Stimulated activated naive CD8-positive, alpha-beta T cell treated with anti-CD3 and anti-CD28 coated beads, Interleukin-15, amount 100 ng/mL, for 72 hours (primary cell): ENCODE results near the gene CCR7.
A peak's percentile ranks its signal among the peaks of the same experiment; 100 is the strongest.
"Not testable (repeated sequence)": the region's sequence is repeated elsewhere in the genome, so short reads cannot be mapped to it uniquely, and the experiment has no call there.

Experiments
- ATAC-seq: fragments of 150-1000 bp; cut with Tn5 transposase; 2 replicates; pipeline ENCODE4 v1.10.0; 2021; ENCODE audit warnings: mild to moderate bottlenecking, moderate library complexity
- DNase-seq, 2 donors: peaks; one replicate each; pipeline ENCODE4 v3.0.0; 2021 to 2022
- H3K27ac Mint-ChIP-seq, 2 donors: one replicate each; pipeline ENCODE4 v1.8.0; 2022; ENCODE audit warnings: mild to moderate bottlenecking in 2 of 2, mixed read lengths in 2 of 2, moderate library complexity in 2 of 2
- H3K27me3 Mint-ChIP-seq: one replicate; pipeline ENCODE4 v1.8.0; 2022; ENCODE audit warnings: mixed read lengths
- H3K4me1 Mint-ChIP-seq: one replicate; pipeline ENCODE4 v1.8.0; 2022; ENCODE audit warnings: mild to moderate bottlenecking, mixed read lengths
- H3K4me3 Mint-ChIP-seq, 2 donors: one replicate each; pipeline ENCODE4 v1.8.0; 2022; ENCODE audit warnings: mild to moderate bottlenecking in 2 of 2, mixed read lengths in 2 of 2, moderate library complexity in 1 of 2
- H3K9me3 Mint-ChIP-seq, 2 donors: one replicate each; pipeline ENCODE4 v1.8.0; 2022; ENCODE audit warnings: mixed read lengths in 2 of 2

CCR7 gene

GRCh38 chr17:40576113-40576740 lies 11.0 kb upstream of the CCR7 start:
- no peaks in the 10 kb centered on the region for H3K27me3 Mint-ChIP-seq
- DNase-seq: no peak
- H3K9me3 Mint-ChIP-seq: peaks cover 40 to 48% of the 10 kb centered on the region in 2 donors
- ATAC-seq: no peak
- H3K4me3 Mint-ChIP-seq: peak overlapping the region; percentile 29 to 57
- peak overlapping the region; percentile 31 to 62 for H3K27ac Mint-ChIP-seq
- peaks cover 82% of the 10 kb centered on the region for H3K4me1 Mint-ChIP-seq

- H3K27me3 Mint-ChIP-seq: no peaks in the 10 kb centered on the region
- peaks cover 56 to 59% of the 10 kb centered on the region in 2 donors for H3K9me3 Mint-ChIP-seq
- no peak overlapping the region for H3K27ac Mint-ChIP-seq
- DNase-seq (no peak), ATAC-seq (no peak)
- H3K4me3 Mint-ChIP-seq: no peak overlapping the region
- H3K4me1 Mint-ChIP-seq: peaks cover 80% of the 10 kb centered on the region
Measured at GRCh38 chr17:40574292-40574691, 9.0 kb upstream of the CCR7 start.

- peaks cover 78% of the 10 kb centered on the region for H3K4me1 Mint-ChIP-seq
- DNase-seq, H3K4me3 Mint-ChIP-seq, H3K27ac Mint-ChIP-seq, H3K27me3 Mint-ChIP-seq, ATAC-seq: not testable (repeated sequence)
- H3K9me3 Mint-ChIP-seq: peaks cover 56 to 59% of the 10 kb centered on the region in 2 donors
Measured at GRCh38 chr17:40572245-40572993, 7.1 kb upstream of the CCR7 start.

GRCh38 chr17:40568074-40568836 lies 3.0 kb upstream of the CCR7 start:
- Mint-ChIP-seq H3K4me1 (peaks cover 70% of the 10 kb centered on the region), H3K27me3 (no peaks in the 10 kb centered on the region), H3K27ac (no peak overlapping the region), H3K9me3 (peaks cover 31 to 36% of the 10 kb centered on the region in 2 donors), H3K4me3 (no peak overlapping the region)
- DNase-seq (no peak), ATAC-seq (no peak)

- no peak overlapping the region for H3K27ac Mint-ChIP-seq
- DNase-seq (no peak), ATAC-seq (no peak)
- H3K4me3 Mint-ChIP-seq: no peak overlapping the region
- peaks cover 22 to 27% of the 10 kb centered on the region in 2 donors for H3K9me3 Mint-ChIP-seq
- H3K27me3 Mint-ChIP-seq: no peaks in the 10 kb centered on the region
- H3K4me1 Mint-ChIP-seq: peaks cover 63% of the 10 kb centered on the region
Measured at GRCh38 chr17:40567377-40567776, 2.1 kb upstream of the CCR7 start.

- ATAC-seq (no peak), DNase-seq (peak in 1 of 2 donors; percentile 56)
- Mint-ChIP-seq H3K27me3 (no peaks in the 10 kb centered on the region), H3K4me1 (peaks cover 50% of the 10 kb centered on the region), H3K4me3 (peak overlapping the region; percentile 97 to 98), H3K9me3 (peaks cover 8 to 12% of the 10 kb centered on the region in 2 donors), H3K27ac (peak overlapping the region; percentile 100)
Measured at GRCh38 chr17:40565769-40566409, 617 bp upstream of the CCR7 start.

- peak in 1 of 2 donors; percentile 73 for DNase-seq
- ATAC-seq: no peak
- peak overlapping the region; percentile 100 for H3K27ac Mint-ChIP-seq
- peaks cover 53% of the 10 kb centered on the region for H3K4me1 Mint-ChIP-seq
- H3K9me3 Mint-ChIP-seq: no peaks in the 10 kb centered on the region
- H3K4me3 Mint-ChIP-seq: peak overlapping the region; percentile 97 to 98
- H3K27me3 Mint-ChIP-seq: no peaks in the 10 kb centered on the region
Measured at GRCh38 chr17:40564195-40564882, 933 bp downstream of the CCR7 start.

- Mint-ChIP-seq H3K4me1 (peaks cover 53% of the 10 kb centered on the region), H3K9me3 (no peaks in the 10 kb centered on the region), H3K27me3 (no peaks in the 10 kb centered on the region), H3K4me3 (peak overlapping the region; percentile 97 to 98), H3K27ac (peak overlapping the region; percentile 100)
- DNase-seq (peak in 1 of 2 donors; percentile 83), ATAC-seq (peak; percentile 29)
Measured at GRCh38 chr17:40563220-40564052, 1.8 kb downstream of the CCR7 start.

GRCh38 chr17:40562838-40563219 lies 2.4 kb downstream of the CCR7 start:
- Mint-ChIP-seq H3K9me3 (no peaks in the 10 kb centered on the region), H3K4me3 (peak overlapping the region; percentile 97 to 98), H3K4me1 (peaks cover 53% of the 10 kb centered on the region), H3K27me3 (no peaks in the 10 kb centered on the region), H3K27ac (peak overlapping the region; percentile 100)
- DNase-seq (no peak), ATAC-seq (no peak)

GRCh38 chr17:40561871-40562611 lies 3.2 kb downstream of the CCR7 start:
- DNase-seq (peak; percentile 70 to 86), ATAC-seq (peak; percentile 74)
- no peaks in the 10 kb centered on the region for H3K9me3 Mint-ChIP-seq
- peaks cover 58% of the 10 kb centered on the region for H3K4me1 Mint-ChIP-seq
- peak overlapping the region; percentile 97 to 98 for H3K4me3 Mint-ChIP-seq
- peak overlapping the region; percentile 100 for H3K27ac Mint-ChIP-seq
- H3K27me3 Mint-ChIP-seq: no peaks in the 10 kb centered on the region

- Mint-ChIP-seq H3K27ac (peak overlapping the region; percentile 100), H3K27me3 (no peaks in the 10 kb centered on the region), H3K9me3 (no peaks in the 10 kb centered on the region), H3K4me3 (peak overlapping the region; percentile 97 to 98), H3K4me1 (peaks cover 60% of the 10 kb centered on the region)
- peak; percentile 21 for ATAC-seq
- no peak for DNase-seq
Measured at GRCh38 chr17:40561294-40561870, 3.9 kb downstream of the CCR7 start.

GRCh38 chr17:40560592-40561293 lies 4.5 kb downstream of the CCR7 start:
- ATAC-seq: peak; percentile 67
- Mint-ChIP-seq H3K9me3 (no peaks in the 10 kb centered on the region), H3K27me3 (no peaks in the 10 kb centered on the region), H3K4me3 (peak overlapping the region; percentile 97 to 98), H3K27ac (peak overlapping the region; percentile 100), H3K4me1 (peaks cover 60% of the 10 kb centered on the region)
- DNase-seq: peak; percentile 78 to 90
